Renal cortex interstitium (tissue), 11 donors: Measurements from ENCODE around the gene RBM46. TPM values are rescaled to one million over a fixed set of nuclear protein-coding genes. Genes with fewer than 3 reads are reported as not detected.
"Not testable (repeated sequence)": the region's sequence is repeated elsewhere in the genome, so short reads cannot be mapped to it uniquely, and the experiment has no call there.

Experiments
- DNase-seq, 11 donors: peaks; one replicate each; pipeline ENCODE4 v3.0.0-alpha.2; 2013; ENCODE audit warnings: low read depth in 9 of 11, low spot score in 4 of 11; ENCODE audit errors: extremely low read depth in 1 of 11
- polyA plus RNA-seq, 3 donors: library from polyadenylated mRNA; unstranded; fragments of 120-200 nt; gene quantifications; one replicate each; pipeline ENCODE4 v1.2.1, GENCODE V29; 2013; ENCODE audit not compliant: insufficient read length in 3 of 3

RBM46 gene
- polyA plus RNA-seq, 3 donors: not detected

DNA sequence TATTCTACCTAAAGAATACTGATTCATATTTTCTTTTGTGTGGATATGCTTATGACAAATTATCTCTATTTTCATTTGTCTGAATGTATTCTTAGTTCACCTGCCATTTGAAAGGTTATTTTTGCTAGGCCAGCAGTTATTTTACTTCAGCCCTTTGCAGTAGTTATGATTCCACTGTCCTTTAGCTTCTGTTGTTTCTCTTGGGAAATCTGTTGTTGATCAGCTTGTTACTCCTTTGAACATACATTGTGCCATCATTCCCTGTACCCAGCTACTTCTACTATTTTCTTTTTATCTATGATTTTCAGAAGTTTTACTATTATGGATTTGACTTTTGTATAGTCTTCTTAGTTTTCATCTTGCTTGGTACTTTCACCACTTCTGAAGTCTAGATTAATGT, 37.2 kb downstream of the RBM46 start:
- no peak for DNase-seq

DNA sequence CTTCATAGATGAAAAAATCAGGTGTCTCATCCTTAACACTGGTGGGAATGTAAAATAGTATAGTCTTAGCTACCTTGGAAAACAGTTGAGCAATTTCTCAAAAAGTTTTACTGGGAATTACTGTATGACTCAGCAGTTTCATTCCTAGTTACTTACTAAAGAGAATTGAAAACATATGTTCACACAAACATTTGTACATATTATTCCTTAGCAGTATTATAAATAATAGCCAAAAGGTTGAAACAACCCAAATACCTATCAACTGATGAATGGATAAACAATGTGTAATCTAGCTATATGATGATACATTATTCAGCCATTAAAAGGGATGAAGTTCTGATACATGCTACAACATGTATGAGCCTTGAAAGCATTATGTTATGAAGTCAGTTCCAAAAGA, 41.7 kb downstream of the RBM46 start:
- no peak for DNase-seq

DNA sequence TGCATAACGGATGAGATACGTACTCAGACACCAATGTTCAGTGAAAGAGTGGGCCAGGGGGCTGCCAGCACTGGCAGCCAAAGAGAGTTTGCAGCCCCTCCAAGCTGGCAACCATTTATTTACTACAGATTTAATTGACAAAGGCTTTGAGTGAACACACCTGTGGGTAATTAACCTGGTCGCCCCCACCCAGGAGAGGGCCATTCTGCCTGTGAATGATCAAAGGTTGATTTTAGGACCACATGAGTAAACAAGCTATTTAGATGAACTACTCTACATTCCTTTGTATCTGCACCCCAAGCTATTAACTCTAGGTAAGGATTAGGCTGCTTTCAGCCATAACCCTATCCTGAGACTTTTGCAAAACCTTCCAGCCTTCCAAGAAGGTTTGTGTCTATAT, 55.0 kb downstream of the RBM46 start:
- DNase-seq: no peak

DNA sequence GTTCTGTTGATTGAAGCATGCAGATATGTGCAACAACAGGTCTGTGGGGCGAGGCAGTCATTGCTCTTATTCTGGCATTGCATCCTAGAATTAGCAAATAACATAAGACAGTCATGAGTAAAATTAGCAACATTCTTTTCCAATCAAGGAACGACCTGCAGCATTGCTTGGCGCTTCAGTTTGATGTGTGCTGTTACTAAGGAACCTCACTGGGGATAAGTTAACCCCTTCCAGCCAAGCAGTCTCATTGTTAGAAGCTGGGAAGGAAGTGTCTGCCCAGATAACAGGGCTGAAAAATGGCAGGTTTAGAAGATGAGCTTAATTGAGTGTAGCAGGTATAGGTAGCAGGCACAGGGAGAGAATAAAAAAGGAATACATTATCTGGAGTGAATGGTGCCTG, 55.4 kb downstream of the RBM46 start:
- no peak for DNase-seq

DNA sequence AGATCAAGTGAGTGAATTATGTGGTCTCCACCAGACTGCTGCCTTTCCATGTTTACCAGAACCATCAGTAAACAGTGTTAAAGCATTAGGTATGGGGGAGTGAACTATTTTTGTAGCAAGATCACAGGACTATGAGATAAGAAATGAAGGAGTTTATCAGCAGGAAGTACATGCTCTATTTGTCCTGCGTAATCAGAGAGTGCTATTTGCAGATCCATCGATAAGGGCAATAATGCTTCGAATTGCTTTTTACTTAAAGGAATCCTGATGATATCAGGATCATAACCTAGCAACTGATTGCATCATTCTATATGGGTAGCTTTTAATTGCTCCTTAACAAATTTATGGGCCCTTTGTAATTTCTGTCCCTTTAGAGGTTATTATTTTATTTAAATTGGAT, 57.1 kb downstream of the RBM46 start:
- no peak for DNase-seq

DNA sequence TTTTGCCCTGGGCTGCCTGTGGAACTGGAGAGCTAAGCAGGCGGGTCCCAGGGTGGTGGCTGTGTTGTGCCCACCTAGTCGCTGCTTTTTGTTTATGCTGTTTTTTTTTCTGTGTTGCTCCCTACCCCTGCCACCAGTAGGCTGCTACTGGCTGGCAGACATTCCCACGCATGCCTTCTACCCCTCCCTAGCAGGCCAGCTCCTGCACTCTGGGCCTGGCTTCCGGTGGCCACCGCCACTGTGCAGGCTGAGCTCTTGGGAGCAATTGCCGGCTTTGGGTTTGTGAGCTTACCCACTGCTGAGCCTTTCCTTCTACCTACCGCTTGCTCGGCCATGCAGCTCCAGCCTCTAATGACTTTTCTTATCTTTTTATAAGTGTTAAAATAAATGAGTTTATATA, 57.6 kb downstream of the RBM46 start:
- DNase-seq: no peak

DNA sequence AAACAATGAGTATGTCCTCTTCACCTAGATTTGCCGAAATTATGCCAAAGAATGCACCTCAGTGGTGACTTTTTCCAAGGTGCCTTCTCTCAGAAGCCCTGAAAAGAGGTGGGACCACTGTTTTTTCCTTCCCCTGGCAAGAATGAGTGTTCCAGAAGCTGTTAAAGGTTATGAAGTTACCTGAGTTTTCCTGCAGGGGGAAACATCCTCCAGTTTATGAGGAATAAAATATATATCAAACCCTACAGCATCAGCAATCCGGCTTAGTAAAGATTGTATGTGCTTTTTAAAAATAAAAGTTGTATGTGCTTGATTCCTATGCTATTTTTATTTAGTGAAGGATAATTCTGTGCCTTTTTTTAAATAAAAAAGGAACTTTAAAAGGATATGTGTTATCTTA, 73.3 kb downstream of the RBM46 start:
- peak in 2 of 11 donors; percentile 0 to 8 for DNase-seq

DNA sequence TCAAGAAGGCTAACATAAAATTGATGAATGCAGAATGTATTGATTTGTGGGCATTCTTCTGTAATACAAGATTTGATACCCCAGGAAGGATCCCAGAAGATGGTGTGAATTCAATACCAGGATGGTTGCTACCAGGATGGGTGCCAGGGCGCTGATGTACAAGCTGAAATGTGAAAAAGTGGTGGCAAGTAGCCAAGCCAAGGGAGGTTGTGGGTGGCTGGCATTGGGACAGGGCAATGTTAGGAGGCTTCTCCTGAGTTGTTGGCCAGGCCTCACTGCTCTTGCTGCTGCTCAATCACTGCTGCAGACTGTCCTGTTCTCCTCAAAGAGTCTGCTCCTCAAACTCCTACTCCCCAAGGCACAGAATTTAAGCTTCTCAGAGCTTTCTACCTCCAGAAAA, 77.1 kb downstream of the RBM46 start:
- DNase-seq: no peak

DNA sequence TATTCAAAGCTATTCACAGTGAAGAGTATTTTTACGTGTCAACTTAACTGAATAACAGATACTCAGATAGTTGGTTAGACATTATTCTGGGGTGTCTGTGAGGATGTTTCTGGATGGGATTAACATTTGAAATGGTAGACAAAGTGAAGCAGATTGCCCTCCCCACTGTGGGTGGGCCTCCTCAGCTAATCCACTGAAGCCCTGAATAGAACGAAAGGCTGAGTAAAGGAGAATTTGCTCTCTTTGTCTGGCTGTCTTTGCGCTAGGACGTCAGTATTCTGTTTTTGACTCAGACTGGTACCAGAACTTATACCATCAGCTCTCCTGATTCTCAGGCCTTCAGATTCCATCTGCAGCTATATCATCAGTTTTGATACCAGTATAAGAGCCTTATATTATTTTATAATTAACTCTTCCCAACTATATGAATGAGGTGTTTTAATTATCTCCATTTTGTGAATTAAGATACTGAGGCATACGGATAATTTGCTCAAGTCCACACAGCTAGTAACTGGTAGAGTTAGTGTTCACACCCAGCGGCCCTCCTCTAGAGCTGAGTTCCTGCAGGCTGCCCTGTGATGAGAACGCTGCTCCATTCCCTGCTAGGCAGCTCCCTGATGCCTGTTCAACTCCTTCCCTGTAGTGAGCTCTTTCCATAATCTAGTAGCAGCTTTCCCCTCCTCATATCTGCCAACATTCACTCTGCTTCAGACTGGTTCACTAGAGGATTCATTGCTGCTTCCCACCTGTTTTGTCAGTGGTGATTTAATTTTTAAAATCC, 87.5 kb downstream of the RBM46 start:
- no peak for DNase-seq

DNA sequence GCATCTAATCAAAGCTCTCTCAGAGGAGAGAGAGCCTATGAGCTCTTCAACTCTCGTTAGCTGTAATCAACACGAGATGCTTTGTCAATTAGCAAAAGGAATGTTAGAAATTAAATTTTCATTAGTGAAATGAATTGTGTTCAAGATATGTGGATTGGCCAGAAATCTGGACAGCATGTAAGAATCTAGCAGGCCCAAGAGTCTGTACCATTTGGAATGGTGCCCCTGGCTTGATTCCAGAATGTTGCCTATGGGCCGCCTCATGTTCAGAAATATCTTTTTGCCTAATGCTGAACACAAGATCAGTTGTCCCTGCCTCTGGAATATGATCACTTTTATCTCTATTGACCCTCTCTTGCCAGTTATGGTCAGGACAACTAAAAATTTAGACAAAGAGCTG, 88.2 kb downstream of the RBM46 start:
- no peak for DNase-seq

DNA sequence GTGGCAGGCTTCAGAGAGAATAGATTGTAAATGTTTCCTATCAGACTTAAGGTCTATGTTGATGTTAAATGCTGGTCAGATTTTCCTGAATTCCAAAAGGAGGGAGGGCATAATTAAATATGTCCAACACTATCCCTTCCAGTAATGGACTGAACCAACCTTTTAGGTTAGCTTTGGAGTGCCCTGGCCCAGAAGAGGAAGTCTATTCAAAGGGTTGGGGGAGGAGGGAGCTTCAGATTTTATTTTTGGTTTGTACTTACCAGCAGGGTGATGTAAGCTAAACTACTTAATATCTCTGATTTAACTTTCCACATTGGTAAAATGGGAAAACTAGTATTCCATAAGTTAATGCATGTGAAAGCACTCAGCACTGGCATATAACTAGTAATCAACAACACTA, 91.1 kb downstream of the RBM46 start:
- no peak for DNase-seq

DNA sequence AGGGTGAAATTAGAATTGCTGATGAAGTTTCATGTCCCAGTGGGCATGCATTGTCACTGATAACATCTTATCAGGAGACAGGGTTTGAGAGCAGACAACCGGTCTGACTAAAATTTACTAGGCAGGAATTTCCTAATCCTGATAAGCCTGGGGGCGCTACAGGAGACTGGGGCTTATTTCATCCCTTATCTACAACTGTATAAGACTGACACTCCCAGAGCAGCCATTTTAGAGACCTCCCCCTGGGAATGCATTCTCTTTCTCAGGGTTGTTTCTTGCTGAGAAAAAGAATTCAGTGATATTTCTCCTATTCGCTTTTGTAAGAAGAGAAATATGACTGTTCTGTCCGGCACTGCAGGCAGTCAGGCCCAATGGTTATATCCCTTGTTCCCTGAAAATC, 93.0 kb downstream of the RBM46 start:
- DNase-seq: not testable (repeated sequence)

DNA sequence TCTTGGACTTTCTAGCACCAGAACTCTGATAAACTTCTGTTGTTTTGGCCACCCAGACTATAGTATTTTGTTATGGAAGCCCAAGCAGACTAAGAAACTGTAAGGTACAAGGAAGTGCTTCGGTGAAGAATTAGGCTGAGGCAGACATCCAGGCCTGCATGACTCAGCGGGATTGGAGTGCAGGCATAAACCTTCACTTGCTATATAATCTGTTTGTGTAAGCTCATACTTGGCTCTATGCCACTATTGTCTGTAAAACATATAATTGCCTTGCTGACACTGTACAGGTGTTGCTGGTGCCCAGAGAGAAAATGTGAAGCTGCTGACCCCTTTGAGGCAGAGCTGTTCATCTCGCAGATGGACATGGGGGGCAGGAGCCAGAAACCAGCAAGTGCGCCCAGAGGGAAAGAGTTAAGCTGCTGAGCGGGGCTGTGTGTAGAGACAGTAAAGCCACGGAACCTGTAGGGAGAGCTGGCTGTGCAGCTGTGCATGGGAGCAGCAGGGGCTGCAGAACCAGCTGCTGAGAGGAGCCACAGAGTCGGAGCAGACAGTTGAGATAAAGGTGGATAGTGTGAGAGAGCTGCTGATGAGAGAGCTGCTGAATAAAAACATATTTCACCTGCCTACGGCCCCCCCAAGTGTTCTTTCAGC, 96.2 kb downstream of the RBM46 start:
- no peak for DNase-seq

Other genes starting within 250 kb of the RBM46 start
- 100 to 1,000 TPM; 102 to 117 (median 106) TPM for gene PLRG1, start 230.9 kb upstream of the RBM46 start, polyA plus RNA-seq
- 100 to 1,000 TPM in 1 of 3 donors, 1 to 10 TPM in 2; 5.6 to 191 (median 9.9) TPM for gene FGB, start 218.3 kb upstream of the RBM46 start, polyA plus RNA-seq
- 1 to 10 TPM in 1 of 3 donors, under 1 TPM in 1, not detected in 1; 0.03 to 2.0 TPM for gene FGA, start 190.5 kb upstream of the RBM46 start, polyA plus RNA-seq
- under 1 TPM in 1 of 3 donors, not detected in 2; 0.93 TPM for gene FGG, start 168.6 kb upstream of the RBM46 start, polyA plus RNA-seq
- gene LRAT, start 37.3 kb upstream of the RBM46 start, polyA plus RNA-seq: 1 to 10 TPM in 1 of 3 donors, under 1 TPM in 2; 0.69 to 1.4 (median 0.77) TPM